NCI-H510A treated with DMSO at 0.1 percent for 48 hours (cell line): ENCODE measurements around the gene SULF2.
"Not testable (repeated sequence)": the region's sequence is repeated elsewhere in the genome, so short reads cannot be mapped to it uniquely, and the experiment has no call there.

Source experiments
- DNase-seq: peaks from one replicate; lab custom pipeline; 2025; lab: John Stamatoyannopoulos, UW

The SULF2 gene

GRCh38 chr20:47785311-47785853 is at the start of gene SULF2:
SULF2 (minus strand) TSS chr20:47785481; CDS start chr20:47757363, 28,118 bp downstream.
- no peak for DNase-seq

- not testable (repeated sequence) for DNase-seq
Observed at GRCh38 chr20:47831675-47832074, 46.4 kb upstream of the SULF2 start.

GRCh38 chr20:47826716-47827115 is 41.4 kb upstream of the SULF2 start:
- not testable (repeated sequence) for DNase-seq

GRCh38 chr20:47826006-47826405 is 40.7 kb upstream of the SULF2 start:
- not testable (repeated sequence) for DNase-seq

GRCh38 chr20:47825011-47825762 is 39.9 kb upstream of the SULF2 start:
- no peak for DNase-seq

- DNase-seq = not testable (repeated sequence)
Observed at GRCh38 chr20:47823941-47824340, 38.7 kb upstream of the SULF2 start.

- no peak for DNase-seq
Observed at GRCh38 chr20:47821481-47822100, 36.3 kb upstream of the SULF2 start.

GRCh38 chr20:47818996-47819609 is 33.8 kb upstream of the SULF2 start:
- no peak for DNase-seq

GRCh38 chr20:47818466-47818865 is 33.2 kb upstream of the SULF2 start:
- no peak for DNase-seq

- no peak for DNase-seq
Observed at GRCh38 chr20:47818016-47818415, 32.7 kb upstream of the SULF2 start.

- DNase-seq = no peak
Observed at GRCh38 chr20:47817573-47817972, 32.3 kb upstream of the SULF2 start.

GRCh38 chr20:47816487-47817451 is 31.5 kb upstream of the SULF2 start:
- DNase-seq = no peak

- no peak for DNase-seq
Observed at GRCh38 chr20:47815866-47816265, 30.6 kb upstream of the SULF2 start.

GRCh38 chr20:47815416-47815806 is 30.1 kb upstream of the SULF2 start:
- no peak for DNase-seq

- no peak for DNase-seq
Observed at GRCh38 chr20:47814632-47815415, 29.5 kb upstream of the SULF2 start.

- no peak for DNase-seq
Observed at GRCh38 chr20:47810721-47811347, 25.6 kb upstream of the SULF2 start.

- no peak for DNase-seq
Observed at GRCh38 chr20:47810116-47810677, 24.9 kb upstream of the SULF2 start.

- DNase-seq = no peak
Observed at GRCh38 chr20:47809161-47809960, 24.1 kb upstream of the SULF2 start.

GRCh38 chr20:47805951-47806350 is 20.7 kb upstream of the SULF2 start:
- DNase-seq = no peak
